HG03039 (cell line): ENCODE data around the gene ZBTB42.
"Not testable (repeated sequence)": the region's sequence is repeated elsewhere in the genome, so short reads cannot be mapped to it uniquely, and the experiment has no call there.

Experiments
- ATAC-seq: cut with Tn5 transposase; IDR thresholded peaks from one replicate; pipeline ENCODE4 v1.9.1; 2021; ENCODE audit warnings: mild to moderate bottlenecking, moderate library complexity; ENCODE audit not compliant: unreplicated experiment

Gene ZBTB42

GRCh38 chr14:104806625-104807465 is 5.9 kb downstream of the ZBTB42 start:
- ATAC-seq: no peak

DNA sequence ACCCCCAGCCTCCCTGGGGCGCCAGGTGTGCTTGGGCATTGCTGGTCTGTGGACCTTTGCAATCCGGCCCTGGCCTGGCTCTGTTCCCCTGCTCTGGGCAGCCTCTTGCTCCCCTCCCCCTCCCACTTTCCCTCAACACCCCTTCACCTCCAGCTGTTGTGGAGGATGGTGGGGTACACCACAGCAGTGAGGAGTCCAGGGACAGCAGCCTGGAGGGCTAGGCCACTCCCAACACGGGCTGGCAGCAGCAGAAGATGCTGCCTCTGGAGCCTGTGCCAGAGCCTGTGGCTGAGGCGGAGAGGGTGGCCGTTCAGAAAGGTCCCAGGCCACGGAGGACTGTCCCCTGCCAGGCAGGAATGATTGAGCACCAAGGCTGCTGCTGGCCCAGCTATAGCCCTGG is 7.6 kb downstream of the ZBTB42 start:
- ATAC-seq: no peak

GRCh38 chr14:104810316-104810715 is 9.4 kb downstream of the ZBTB42 start:
- no peak for ATAC-seq

- ATAC-seq: no peak
Observed at GRCh38 chr14:104813286-104813685, 12.4 kb downstream of the ZBTB42 start.

DNA sequence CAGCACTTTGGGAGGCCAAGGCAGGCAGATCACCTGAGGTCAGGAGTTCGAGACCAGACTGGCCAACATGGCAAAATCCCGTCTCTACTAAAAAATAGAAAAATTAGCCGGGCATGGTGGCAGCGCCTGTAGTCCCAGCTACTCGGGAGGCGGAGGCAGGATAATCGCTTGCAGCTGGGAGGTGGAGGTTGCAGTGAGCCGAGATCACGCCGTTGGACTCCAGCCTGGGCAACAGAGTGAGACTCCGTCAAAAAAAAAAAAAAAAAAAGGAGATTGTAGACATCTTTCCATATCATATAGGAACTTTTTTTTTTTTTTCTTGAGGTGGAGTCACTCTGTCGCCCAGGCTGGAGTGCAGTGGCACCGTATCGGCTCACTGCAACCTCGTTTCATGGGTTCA is 13.8 kb downstream of the ZBTB42 start:
- ATAC-seq: not testable (repeated sequence)

DNA sequence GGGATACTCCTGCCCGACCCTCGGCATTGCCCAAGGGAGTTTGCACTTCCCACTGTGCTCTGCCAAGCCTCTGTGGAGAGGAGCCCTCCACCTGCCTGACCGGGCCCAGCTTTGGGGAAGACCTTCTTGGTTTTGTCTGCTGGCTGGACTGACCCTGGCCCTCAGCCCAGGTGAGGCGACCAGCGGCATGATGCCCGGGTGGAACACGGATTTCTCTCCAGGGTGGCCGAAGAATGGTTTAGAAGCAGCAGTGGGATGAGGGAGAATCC is 15.6 kb downstream of the ZBTB42 start:
- ATAC-seq: no peak

GRCh38 chr14:104817930-104818713 is 17.2 kb downstream of the ZBTB42 start:
- no peak for ATAC-seq

- ATAC-seq: no peak
Observed at GRCh38 chr14:104818714-104819161, 17.8 kb downstream of the ZBTB42 start.

- no peak for ATAC-seq
Observed at GRCh38 chr14:104819361-104819781, 18.5 kb downstream of the ZBTB42 start.

DNA sequence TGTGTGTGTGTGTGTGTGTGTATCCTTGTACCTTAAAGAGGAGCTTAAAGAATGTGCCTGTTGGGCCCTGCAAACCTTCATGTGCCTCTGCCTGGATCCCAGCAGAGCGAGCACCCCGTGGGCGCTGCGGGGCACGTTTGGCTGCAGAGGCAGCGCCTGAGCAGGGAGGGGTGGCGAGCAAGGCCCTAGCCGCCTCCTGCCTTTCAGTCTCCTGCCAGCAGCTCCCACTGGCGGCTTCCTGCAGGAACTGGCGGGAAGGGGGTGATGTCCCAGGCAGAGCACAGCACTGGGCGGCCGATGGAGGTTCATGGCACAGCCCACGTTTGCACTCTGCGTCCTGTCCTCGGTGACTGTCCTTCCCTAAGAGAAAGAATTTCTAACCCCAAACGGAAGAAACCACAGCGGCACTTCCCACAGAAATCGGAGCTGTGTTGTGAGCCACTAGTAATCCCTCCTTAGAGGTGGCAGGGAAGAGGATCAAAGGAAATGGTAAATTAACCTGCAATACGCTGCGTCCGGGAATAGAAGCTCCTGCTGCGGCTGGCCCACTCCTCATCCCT is 19.8 kb downstream of the ZBTB42 start:
- ATAC-seq: no peak

GRCh38 chr14:104821229-104821945 is 20.5 kb downstream of the ZBTB42 start:
- ATAC-seq: no peak

DNA sequence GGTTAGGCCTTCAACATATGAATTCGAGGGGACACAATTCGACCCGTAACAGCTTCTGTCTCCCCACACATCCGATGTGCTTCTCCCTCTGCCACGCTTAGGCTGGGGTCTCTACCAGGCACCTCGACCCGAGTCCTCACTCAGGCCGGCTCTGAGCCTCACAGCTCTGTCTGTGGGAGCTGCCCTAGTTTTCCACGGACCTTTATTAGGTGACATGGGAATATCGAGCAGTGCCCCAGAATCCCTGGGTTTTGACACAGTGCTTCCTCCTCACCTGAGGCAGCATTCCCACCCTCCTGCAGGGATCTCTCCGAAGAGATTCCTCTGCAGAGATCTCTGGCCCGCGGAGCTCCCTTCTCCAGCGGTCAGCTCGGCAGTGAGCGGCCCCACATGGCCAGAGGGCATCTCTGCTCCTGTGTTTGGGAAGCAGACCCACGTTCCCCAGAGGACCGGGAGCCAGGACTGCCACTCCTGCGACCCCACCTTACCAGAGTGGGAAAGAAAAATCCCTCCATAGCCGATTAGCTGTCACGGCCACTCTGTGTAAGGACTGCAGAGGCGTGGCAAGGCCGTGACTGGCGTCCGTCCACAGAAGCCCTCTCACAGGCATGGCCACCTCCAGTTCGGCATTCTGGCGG is 21.2 kb downstream of the ZBTB42 start:
- ATAC-seq: no peak

DNA sequence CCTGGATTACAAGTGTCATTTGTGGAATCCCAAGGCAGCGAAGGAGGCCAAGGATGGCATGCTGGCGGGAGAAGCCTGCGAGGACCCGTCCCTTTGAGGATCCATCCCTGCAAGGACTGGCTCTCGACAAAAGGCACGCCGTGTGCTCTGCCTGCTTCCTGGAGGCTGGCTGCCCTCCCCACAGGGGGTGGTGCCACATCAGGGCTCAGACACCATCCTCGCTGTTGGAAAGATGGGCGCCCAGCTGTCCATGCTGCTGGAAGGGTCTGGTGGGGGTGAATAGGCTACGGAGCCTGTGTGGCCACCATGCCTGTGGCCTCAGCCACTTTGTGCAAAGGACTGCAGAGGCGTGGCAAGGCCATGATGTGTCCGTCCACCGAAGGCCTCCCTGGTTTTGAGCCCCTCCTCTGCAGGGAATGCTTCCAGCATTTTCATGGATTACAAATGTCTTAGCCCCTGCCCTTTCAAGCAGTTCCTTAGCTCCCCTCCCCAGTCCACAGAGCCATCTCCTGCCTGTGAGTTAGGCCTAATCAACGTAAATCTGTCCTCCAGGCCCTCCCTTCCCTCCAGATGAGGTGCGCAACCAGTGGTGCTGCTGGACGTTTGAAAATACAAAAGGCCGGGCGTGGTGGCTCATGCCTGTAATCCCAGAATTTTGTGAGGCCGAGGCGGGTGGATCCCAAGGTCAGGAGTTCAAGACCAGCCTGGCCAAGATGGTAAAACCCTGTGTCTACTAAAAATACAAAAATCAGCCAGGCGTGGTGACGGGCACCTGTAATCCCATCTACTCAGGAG is 22.1 kb downstream of the ZBTB42 start:
- no peak for ATAC-seq

DNA sequence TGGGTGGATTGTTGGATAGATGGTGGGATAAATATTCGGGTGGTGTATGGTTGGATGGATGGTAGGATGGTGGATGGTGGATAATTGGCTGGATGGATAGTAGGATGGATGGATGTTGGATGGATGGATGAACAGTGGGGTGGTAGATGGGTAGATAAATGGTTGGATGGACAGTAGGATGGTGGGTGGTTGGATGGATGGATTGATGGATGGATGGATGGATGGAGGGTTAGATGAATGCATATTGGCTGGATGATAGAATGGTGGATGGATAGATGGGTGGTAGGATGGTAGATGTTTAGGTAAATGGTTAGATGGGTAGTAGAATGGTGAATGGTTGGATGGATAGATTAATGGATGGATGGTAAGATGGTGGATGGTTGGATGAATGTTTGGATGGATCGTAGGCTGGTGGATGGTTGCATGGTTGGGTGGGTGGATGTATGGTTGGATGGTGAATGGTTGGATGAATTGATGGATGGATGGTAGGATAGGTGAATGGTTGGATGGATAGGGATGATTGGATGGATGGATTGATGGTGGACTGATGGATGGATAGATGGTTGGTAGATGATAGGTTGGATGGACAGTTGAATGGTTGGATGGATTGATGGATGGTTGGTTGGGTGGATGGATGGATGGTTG is 23.6 kb downstream of the ZBTB42 start:
- ATAC-seq: no peak

DNA sequence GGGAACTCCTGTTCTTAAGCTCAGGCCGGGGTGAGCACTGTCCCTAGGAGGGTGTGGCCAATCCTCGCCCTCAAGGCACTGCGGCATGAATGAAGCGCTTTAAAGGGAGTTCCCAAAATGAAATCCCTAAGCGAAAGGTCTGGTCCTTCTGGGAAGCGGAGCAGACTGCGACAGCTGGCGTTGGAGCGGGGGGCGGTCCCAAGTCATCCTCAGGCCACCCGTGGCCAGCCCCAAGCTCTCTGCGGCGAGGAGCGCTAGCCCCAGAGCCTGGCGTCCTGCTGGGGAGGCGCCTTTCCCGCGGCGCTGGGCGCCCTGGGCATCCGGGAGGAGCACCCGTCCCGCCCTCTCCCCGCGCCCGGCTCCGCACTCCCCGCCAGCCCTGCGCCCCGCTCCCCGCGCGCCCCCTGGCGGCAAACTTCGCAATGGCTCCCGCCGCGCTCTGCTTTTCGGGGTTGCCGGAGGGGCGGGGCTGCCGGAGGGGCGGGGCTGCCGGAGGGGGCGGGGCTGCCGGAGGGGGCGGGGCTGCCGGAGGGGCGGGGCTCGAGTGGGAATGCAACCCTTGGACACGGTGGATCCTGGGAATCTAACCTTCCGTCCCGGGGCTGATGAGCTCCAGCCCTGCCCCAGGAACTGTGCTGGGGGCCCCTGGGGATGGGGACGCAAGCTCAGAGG is 25.4 kb downstream of the ZBTB42 start:
- ATAC-seq: peak; percentile 62

DNA sequence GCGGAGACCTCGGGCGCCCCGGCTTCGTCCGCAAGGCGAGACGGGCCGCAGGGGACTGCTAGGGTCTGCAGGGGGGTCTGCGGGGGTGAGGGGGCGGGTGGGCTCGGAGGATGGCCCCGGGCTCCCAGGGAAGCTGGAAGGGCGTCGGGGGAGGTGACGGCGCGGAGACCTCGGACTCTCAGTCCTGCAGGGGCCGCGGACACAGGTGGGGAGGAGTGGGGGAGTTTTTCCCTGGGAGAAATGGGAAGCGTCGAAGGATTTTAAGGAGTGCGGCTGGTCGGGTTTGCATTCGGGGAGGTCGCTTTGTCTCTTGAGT is 25.9 kb downstream of the ZBTB42 start:
- no peak for ATAC-seq

DNA sequence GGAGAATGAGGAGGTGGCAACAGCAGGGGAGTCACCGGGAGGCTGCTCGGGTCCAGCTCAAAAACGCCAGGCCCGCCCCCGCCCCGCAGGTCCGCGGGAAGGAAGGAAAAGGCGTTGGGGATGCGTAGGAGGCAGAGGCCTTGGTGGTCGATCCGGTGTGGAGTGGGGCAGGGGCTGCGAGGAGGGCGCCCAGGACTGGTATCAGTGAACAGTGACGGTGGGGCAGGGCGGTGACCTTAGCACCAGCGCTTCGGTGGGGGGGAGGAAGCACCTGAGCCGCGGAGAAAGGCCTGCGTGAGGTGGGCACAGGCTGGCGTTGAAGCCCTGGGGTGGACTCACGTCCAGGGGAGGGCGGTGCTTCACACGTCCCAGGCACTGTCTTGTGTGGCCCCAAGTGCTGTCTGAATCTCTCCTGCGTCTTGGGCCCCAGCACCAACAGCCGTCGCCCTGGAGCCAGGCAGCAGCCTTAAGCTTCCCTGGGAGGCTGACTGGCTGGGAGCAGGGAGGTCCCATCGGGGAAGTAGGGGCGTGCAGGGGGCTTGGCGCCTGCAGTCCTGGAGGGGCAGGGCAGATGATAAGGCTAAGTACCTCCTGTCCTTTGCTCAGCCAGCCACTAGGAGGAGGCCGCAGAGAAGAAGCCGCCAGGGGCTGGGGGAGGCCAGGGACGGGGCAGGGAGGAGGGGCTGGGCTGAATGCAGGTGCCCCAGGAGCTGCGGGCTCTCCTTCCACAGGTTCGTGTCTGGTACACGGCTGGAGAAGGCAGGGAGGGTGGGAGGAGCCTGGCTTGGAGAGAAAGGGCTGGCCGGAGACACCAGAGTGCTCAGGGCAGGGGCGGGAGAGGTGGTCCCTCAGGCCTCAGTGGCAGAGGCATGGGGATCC is 26.5 kb downstream of the ZBTB42 start:
- ATAC-seq: no peak

DNA sequence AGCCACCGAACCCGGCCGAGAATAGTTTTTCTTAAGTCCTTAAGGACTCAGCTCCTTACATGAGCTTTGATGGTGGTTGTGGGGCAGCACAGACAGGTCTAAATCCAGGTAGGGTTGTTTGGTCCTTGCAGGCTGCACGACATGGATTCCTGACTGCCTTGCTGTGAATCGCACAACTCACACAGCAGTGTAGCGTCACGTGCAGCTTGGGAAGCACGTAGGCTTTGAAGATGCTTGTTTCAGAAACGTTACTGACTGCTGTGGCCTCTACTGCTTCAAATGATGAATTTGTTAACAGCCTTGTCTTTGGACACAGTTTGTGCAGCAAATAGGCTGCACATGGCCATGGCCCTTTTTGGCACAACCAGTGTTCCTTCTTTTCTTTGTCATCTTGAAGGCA is 29.9 kb downstream of the ZBTB42 start:
- ATAC-seq: no peak
